Stimulated activated CD4-positive, alpha-beta T cell treated with anti-CD3 and anti-CD28 coated beads, Interleukin-4, amount 100 ng/mL, for 48 hours (primary cell): ENCODE results near the gene SYT1.

ENCODE experiments used
- DNase-seq, 2 donors: peaks; one replicate each; pipeline ENCODE4 v3.0.0-alpha.2; 2020; ENCODE audit warnings: low read depth in 2 of 2

The SYT1 gene

DNA sequence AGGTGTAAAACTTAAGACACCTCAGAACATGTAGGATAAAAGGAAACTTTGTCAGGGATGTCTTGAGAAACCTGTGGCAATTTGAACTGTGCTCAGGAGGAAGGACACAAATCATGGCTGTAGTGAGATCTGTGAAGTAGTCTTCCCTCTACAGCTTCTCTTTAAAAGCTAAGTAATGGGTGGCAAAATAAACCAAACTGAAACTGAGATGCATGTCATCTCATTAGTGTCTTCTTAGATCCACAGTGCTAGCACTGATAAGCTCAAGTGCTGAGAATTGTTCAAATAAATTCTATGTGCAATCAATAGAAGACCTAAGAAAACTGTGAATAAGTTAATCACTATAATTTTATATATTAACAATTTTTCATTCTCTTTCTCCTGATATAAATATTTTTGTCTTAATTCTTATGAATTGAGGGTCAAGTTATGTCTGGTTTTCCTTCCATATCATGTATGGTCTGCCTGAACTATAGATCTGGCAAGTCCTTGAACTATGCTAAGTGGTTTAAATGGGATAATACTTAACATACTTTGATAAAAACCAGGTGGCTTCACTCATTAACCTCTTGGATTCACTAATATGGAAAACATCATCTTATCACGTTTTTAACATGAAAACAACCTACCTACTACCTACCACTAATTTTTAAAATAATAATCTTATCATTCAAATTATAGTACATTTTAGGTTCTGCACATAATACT, 27.2 kb downstream of the SYT1 start:
- DNase-seq: no peak

DNA sequence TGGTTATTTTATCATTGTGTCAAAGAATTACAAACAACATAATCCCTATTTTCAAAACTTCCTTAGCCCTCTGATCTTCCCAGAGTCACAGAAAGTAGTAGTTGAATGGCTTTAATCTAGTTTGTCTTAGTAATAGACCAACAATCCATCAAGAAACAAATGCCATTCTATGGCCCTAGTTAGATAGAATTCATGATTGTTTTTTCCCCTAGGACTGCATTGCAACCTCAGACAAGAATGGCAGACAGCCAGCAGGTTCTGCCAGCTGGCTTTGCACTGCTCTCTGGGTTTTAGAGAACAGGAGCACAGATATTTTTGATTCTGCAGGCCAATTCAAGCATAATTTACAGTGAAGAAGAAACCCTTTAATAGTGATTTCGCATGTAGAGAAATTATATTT, 33.8 kb downstream of the SYT1 start:
- DNase-seq: no peak

DNA sequence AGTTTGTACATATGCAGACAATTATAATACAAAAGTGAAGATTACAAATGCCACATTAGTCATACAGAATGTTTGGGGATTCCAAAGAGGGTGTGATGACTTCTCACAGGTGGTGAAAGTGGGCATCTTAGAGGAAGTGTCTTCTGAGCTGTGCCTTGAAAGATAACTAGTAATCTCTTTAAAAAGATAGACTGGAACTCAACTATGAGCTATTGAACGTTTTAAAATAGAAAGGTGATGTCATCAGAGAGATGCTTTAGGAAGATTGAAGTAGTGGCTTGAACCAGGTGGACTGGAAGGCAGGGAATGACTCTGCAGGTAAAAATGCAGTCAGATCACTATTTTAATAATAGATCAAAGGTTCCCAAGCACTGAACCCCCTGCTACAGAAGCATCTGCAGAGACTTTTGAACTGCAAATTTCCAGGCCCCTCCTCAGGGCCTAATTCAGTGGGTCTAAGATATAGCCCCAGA, 50.3 kb downstream of the SYT1 start:
- no peak for DNase-seq

DNA sequence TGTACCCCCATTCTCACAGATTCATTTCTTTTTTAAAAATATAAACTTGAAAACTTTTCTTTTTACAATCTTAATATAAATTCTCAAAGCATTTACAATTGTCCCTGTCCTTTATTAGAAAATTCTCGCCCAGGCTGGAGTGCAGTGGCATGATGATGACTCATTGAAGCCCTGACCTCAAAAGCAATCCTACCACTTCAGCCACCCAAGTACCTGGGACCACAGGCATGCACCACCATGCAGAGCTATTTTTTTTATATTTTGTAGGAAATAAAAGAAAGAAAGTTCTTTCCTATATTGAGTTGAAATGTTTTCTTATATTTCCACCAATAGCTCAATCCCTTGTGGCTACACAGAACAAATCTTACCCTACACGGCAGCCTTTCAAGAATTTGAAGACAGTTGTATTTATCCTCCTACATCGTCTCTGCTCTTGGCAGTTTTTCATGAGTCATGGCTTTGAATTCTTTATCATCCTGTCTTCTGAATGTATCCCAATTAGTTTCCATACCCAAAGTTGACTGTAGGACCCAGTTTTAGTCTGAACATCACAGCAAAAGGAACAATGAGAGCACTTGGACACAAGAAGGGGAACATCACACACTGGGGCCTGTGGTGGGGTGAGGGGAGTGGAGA, 52.4 kb downstream of the SYT1 start:
- DNase-seq: no peak

DNA sequence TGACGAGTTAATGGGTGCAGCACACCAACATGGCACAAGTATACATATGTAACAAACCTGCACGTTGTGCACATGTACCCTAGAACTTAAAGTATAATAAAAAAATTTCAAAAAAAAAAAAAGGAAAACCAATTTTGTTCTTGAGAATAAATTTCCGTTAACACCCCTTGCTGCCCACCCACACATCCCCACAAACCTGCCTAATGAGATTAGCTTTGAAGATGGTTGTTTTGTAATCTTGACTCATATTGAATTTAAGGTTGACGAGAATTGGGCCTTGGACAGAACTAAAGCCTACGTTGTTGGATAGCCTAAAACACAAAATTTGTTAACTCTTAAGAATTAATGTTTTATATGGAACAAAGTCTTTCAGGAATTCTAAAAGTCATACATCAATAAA, 52.9 kb downstream of the SYT1 start:
- no peak for DNase-seq

DNA sequence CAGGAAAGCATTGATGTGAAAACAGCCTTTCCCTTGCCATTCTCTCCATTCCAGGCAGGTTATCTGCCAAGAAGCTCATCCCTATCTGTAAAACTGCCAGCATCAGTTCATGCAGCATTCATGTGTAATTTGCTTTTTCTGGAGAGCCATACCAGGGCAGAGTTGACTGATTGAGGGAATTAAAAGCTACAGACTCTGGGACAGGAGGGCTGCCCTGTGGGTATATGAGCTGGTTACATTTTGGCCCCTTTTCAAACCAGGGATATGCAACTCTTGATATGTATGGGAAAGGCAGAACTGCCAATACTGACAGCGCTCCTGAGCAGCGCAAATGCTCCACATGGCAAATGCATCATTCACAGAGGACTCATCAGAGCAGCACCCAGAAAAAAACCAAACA, 53.7 kb downstream of the SYT1 start:
- DNase-seq: no peak

DNA sequence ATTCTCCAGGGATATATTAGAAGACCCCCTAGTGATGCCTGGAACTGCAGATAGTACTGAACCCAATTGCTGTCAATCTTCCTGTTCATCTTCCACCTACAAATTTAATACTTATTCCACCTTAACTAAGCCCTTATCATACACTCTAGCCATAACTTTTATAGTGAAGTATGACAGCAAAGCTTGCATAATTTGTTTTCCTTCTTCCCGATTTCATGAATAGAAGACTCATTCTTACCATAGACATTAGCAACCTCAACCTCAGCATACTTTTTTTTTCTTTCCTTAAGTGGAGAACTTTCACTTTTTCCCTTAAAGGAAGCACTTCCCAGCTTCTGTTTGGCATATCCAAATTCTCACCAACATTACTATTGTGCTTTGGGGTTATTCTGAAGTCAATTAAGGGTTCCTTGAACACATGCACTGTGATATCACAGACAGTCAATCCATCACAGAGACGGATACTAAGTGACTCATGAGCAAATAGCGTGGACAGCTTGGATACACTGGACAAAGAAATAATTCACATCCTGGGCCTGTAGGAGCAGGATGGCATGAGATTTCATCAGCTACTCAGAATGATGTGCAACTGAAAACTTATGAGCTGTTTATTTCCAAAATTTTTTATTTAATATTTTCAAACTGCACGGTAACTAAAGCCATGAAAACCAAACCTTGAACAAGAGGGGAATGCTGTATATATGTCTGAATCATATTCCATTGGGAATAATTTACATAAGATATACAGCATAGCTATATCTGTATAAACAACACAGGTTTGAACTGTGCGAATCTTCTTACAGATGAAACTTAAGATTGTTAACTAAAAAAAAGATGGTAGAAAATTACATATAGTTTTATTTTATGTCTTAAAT, 63.9 kb downstream of the SYT1 start:
- DNase-seq: no peak

DNA sequence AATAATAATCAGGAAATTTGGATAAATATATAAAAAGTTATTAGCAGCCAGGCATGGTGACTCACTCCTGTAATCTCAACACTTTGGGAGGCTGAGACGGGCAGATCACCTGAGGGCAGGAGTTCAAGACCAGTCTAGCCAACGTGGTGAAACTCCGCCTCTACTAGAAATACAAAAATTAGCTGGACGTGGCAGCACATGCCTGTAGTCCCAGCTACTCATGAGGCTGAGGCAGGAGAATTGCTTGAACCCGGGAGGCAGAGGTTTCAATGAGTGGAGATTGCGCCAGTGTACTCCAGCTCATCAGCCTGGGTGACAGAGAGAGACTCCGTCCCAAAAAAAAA, 64.5 kb downstream of the SYT1 start:
- no peak for DNase-seq

DNA sequence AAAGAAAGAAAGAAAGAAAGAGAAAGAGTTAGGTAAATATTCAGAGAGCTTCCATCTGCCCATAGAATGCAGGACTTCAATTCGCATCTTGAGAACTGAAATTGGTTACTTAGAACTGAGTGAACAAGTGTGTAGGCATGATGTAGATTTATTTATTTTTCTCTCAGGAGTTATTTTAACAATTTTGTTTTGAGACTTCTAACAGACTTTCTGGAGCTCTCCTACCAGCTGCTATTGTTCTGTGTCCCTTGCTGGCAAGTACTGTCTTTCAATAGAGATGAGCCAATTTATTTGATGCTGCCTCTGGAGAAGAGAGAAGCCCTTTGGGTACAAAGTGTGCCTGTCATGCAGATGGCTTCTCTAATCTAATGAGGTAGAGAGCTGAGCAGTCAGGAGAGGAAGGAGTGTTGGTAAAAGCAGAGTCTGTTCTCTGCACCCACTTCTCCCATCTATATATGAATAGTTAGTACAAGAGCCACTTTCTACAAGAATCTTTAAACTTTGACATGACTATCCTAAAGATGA, 67.0 kb downstream of the SYT1 start:
- no peak for DNase-seq

DNA sequence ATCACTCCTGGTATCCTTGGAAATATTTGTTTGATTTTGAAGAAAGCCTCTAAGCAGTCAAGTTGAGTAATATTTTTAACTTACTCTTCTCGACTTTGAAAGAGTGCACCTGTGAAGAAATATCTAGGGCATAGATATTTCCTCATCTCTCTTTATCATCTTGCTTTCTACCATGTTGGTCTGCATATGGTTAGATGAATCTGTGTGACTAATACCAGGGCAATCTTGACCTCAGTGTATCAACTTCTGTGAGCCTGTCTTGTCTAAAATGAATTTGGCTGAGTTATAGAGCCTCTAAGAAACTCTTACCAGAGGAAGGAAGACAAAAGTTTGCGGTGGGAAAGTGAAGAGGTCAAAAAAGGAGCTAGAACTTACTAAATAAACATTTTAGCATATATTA, 68.4 kb downstream of the SYT1 start:
- DNase-seq: no peak

DNA sequence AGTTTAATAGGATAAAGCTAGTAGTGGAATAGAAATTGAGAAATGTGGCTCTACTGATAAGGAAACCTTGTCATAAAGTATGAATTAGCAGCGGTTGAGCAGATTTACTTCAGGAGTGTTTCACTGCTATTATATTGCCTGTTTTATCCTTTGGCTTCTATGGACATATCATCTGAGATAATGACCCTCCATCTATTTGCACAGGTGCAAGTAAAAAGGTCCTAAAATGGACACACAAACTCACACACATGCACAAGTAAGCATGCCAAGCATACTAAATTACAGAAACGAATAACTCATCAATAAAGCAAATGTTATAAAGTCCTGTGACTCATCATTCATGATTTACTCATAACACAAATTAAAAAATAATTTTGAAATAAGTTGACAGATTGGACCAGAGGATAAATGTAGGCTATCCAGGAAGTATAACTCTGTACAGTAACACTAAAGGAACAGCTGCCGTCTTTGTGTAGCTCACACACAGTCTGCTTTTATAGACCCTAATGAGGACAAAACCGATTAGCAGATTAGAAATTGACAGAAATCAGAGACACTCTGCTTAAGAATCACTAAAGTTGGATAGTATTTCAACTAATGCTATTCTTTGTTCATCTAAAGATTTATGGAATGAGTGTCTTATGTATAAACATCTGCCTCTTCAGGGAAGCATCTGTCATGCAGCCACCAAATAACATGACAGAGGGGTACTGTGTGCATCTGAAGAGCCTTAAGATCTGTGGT, 73.9 kb downstream of the SYT1 start:
- DNase-seq: no peak

DNA sequence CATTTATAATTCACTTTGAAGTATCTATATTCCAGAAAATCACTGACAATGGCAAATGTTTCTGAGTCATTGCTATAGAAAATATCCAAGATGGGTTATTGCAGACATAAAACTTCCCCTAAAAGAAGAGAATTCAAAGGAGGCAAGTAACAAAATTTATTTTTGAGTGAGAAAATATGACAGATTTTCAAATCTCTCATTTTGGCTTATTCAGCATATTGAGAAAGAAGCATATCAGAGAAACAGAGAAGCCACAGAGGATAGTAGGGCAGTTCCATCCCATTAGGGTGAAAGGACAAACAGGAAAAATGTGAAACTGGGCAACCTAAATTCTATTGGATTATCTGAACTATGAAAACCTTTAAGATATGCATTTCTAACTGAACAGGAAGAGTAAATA, 85.0 kb downstream of the SYT1 start:
- DNase-seq: no peak

DNA sequence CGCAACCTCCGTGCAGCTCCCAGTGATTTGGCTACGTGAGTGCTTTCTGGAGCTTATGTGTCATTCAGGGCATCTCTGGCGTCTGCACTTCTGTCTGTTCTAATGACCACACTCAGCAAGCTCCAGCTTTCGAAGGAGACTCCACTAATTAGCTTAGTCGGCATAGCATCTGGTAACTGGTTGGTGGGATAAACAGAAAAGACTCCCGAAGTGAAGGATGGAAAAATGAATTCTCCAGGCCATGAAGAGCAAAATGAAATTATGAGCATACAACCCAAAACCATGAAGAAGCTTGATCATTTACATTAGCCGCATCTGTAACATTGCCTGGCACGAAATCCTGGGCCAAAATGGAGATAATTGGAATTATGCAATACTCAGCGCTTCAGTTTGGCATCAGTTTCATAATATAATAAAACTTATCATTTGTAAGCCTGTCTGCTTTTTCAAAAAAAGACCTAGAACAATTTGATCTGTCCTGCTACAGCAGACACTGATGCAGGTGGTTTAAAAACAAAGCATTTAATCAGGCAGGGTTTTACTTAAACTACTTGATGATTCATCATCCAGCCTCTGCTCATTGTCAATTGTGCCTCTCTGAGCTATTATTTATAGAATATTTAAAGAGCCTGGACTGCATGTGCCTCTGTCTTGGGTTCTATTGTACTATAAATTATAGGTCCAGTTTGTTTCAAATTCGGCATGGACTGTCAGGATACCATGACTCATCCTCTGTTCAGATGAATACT, 87.4 kb downstream of the SYT1 start:
- DNase-seq: no peak

DNA sequence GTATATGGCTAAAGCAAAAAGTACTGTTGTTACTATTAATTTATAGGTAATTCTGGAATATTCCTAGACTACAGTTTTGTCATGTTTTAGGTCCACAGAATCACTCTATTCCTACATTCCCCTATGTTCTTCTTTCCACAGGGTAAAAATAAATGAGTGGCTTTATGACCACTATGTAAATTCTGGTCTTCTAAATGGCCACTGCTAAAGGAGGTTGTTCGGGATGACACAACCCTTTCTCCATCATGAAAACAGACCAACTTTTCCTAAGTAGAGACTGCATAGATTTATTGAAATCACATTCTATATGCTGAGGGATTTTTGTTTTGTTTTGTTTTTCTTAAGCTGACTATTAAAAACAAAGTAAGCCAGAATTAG, 88.0 kb downstream of the SYT1 start:
- DNase-seq: no peak

DNA sequence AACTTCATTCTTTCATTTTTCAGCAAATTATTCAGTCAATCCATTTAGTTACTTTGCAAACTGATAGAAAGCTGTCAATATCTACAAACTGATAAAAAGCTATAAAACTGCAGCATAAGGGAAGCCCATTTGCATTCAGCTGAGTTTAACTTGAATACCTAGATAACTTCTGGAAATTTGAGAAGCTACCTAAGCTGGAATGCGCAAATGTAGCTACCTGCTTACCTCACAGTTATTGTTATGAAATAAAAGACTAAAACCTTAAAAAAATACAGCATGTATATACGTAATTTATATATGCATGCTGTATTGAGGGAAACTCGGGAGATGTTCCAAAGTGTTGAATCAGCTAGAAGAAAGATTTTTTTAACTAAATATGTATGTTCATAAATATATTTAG, 94.4 kb downstream of the SYT1 start:
- no peak for DNase-seq

DNA sequence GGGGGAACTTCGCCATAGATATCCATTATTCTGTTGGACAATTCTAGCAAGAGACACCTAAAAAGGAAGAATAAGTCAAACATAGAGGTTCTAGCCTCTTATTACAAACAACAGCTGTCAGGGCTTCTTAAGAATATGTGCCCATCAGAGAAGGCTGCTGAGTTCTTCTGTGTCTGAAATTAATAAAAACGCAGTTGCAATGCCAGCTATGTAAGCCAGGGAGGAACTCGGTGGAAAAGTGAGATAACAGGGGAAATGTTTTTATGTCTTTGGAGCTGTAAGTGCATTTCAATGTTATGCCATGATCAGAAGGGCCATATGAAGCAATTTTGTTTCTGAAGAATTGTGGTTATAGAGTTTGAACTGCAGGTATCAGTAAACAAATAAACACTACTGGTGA, 95.0 kb downstream of the SYT1 start:
- no peak for DNase-seq

DNA sequence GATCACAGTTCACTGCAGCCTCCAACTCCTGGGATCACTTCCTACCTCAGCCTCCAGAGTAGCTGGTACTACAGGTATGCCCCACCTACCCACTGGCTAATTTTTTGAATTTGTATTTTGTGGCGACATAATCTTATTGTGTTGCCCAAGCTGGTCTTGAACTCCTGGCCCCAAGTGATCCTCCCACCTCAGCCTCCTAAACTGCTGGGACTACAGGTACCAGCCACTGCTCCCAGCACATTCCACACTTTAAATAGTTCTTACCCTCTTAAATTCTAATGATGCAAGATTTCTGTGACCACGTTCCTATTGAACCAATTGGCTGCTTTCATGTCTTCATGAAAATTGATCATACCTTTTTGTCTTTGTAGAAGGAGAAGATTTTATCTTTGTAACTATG, 96.6 kb downstream of the SYT1 start:
- no peak for DNase-seq

DNA sequence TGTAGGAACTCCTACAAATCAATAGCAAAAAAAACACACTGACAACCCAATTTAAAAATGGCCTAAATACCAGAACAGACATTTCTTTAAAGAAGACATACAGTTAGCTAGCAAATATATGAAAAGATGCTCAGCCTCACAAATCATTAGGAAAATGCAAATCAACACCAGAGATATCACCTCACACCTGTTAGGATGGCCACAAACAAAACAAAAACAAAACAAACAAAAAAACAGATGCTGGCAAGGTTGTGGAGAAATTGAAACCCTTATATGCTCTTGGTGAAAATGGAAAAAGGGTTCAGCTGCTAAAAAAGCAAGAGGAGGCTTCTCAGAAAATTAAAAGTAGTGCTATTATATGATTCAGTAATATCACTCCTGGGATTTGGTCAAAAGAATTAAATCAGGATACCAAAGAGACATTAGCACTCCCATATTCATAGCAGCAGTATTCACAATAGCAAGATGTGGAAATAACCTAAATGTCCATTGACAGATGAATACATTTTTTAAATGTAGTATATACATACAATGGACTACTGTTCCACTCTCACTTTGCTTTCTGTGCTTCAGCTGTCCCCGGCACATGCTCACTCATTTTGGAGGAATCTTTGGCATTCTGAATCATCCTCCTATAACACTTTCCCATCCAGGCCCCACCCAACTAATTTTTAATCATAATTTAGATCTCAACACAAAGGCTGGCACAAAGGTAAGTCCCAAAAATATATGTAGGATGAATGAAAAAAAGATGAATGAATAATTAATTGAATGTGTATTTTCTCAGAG, 99.1 kb downstream of the SYT1 start:
- no peak for DNase-seq

DNA sequence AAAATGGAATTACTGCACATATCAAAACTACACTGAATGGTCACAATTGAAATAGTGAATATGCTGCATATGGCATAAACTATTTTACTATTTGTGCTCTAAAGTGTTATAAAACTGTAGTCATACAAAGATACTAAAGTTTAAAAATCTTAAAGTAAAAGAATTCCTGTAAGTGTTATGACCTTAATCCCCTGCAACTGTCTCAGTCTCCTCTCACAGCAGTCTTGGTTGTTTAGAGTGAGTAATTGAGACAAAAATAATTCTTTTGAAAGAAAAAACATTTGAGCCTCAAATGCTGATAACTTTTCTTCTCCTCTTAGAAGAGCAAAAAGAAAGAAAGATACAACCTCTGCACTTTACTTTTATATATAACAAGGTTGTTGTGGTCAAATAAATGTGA, 99.9 kb downstream of the SYT1 start:
- no peak for DNase-seq

DNA sequence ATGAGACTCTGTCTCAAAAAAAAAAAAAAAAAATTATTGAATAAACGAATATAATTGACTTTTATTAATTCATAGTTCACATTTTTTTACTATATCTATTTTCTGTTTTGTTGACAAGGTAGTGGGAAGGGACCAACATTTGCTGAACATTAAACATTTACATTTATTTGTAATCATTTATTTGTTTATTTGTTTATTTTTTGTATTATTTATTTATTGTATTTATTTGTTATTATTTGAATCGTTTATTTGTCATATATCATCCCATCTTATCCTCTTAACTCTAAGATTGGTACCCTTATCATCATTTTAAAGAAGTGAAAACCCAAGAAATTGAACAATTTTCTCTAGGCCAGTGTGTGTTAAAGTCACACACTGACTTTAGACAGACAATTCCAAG, 101.5 kb downstream of the SYT1 start:
- DNase-seq: no peak

DNA sequence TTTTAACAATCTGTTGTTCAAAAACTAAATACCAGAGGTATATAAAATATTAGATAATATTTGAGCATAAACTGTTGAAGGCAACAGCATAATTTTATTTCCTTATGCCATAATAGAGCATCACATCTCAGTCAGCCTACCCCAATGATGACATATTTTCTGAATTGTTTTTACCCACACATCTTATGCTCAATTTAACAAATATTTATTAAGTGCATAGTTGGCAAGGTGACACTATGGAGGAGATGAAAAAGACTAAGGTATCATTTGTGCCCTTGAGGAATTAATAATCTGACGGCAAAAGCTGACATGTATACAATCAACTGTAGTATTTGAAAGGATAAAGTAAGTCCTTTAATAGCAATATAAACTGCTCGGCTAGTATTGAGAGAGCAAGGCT, 102.4 kb downstream of the SYT1 start:
- DNase-seq: no peak
